ENCODE results near the gene GPR179.

GPR179 gene

DNA sequence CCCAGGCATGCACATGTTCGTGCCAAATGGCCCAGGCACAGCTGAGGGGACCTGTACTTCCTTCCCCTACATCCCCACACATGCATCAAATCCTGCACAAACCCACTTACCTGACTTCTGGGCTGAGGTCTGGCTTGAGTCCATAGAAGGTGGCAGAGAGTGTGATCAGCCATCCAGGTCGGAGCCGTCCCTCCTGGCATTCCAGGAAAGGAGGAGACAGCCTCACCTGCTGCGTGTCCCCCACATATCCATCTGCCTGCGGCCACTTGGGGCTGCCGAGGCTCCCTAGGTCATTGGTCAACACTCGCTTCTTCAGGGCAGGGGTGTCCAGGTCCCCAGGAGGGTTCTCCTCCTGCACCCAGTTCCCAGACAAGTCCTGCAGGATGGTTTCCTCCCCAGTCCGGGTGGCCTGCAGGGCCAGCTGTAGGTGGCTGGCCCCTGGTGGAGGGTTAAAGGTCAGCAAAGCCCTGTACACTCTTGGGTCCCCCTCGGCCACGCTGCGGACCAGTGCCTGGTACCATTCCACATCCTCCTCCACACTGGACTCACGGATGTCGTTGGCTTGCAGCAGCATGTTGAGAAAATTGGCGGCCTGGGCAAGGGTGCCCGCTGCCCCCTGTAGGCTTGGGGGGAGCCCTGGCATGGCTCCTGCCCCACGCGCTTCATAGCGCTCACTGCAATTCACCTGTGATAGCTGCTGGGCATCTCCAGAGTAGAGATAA lies 709 bp downstream of the GPR179 start:
- no peak for DNase-seq (ENCODE audit: low read depth)

DNA sequence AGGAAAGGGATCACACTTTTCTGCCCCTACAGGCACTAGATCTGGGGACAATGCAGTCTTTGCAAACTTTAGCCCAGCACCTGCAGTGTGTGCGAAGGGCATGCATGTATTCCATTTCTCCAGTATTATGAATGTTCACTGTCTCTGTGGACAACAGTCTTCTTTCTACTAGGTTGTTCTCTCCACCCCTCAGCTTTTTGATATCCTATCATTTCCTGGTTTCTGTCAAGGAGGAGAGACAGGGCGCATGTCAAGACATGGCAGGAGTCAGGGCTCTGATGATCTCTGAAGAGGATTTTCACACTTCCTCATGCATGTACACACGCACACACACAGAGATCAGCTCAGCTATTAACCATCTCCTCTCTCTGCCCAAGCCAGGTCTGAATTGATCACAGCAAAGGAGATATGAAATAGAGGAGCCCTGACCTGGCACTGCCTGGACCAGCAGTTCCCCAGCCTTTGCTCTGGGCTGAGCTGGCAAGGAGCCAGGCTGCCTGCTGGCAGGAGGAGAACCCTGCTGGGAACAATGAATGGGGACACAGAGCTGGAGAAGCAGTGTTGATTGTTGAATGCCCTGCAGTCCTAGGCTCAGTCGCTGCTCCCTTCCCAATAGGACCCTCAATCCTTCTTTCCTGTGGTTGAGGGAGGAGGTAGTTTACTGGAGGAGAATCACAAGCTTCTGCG lies 2.6 kb downstream of the GPR179 start:
- DNase-seq (ENCODE audit: low read depth) = no peak

DNA sequence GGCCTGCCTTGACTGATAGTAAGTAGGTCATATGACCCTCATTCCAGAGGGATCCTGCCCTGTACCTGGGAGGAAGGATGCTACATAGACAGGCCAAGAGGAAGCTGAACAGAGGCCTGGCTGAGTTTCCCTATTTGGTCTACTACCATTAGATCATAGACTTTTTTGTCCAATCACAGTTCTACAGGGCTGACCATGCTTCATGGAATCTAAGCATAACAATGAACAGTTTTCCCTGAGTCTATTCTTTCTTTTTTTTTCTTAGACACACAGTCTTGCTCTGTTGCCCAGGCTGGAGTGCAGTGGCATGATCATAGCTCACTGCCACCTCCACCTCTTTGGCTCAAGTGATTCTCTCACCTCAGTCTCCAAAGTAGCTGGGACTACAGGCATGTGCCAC lies 3.9 kb downstream of the GPR179 start:
- no peak for DNase-seq (ENCODE audit: low read depth)

DNA sequence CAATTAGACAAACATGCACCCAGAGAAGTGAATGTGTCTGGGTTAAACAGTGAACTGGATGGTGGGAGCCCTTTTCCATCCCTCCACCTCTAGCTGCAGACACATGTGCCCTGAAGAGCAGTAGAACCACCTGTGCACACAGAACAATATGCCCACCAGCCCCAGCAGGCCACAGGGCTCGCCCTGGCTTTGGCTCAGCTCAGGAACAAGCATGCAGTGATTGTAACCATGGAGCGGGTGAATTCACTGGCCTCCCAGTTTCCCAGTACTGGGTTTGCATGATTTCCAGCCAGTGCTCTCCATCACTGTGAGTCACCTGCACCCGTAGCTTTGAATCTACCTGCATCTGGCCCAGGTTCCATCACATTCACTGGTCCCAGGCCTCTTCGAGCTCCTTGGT lies 5.2 kb downstream of the GPR179 start:
- no peak for DNase-seq (ENCODE audit: low read depth)

DNA sequence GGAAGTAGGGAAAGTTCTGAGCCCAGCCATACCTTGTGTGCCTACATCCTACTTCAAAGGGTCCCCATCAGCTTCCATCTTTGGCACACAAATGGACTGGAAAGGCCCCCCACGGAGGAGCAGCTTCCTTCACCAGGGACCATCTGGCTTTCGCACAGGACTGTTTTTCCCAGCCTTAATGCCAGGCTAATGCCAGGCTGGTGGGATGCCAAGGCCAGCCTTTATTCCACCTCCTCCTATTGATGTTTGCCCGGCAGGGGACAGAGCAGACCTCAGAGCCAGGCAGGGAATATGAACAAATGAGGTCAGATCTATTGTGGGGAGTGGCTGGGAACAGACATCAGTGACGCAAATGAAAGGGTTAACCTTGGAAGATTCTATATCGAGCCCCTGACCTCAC lies 5.7 kb downstream of the GPR179 start:
- no peak for DNase-seq (ENCODE audit: low read depth)

DNA sequence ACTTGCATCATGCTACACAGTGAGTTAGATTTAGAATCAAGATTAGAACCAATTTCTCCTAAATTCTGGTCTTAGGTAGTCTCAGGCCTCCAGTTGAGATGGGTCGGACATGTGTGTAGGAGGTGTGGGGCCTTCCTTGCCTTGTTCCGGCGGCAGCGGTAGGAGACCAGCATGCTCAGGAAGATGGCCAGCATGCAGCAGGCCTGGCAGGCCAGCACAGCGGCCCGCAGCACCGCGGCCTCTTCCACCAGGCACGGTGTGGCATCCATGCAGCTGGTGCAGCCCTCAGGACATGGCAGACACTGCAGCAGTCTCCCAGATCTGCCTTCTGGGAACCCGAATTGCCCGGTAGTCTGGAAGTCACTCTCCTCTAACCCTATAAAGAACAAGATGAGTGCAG lies 6.9 kb downstream of the GPR179 start:
- no peak for DNase-seq (ENCODE audit: low read depth)

DNA sequence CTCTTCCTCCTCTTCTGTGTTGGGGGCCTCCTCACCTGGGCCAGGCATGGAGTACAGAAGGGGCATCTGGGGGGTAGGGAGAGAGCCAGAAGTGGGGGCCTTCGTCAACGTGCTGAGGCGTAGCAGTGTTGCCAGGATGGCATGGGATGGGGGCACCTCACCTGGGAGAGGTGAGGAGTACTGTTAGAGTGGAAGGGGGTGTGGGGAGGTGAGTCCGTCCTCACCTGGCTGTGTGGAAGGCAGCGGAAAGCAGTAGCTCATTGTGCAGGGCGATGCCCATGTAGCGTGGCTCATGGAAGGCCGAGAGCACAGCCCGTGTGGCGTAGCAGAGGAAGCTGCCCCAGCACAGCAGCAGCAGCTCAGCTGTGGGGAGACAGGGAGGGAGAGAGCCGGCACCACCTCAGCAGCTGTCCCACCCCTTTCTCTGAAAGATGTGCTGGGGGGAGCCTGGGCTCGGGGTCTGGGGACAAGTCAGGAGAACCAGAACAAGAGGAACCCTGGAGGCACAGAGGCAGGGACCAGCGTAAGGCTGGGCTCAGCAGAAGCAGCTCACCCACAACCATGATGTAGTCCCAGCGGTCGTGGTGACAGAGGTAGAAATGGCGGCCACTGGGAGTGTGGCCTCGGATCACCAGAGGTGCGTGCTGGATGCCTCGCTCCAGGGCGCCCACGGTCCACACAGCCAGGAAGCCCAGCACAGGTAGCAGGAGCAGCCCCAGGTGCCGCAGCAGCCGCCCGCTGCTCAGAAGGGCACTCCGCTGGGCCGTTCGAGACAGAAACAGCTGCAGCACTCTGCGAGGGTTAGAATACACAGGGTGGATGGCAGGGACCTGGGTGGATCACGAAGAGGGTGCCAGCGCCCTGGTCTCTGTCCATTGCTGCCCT lies 9.0 kb downstream of the GPR179 start:
- DNase-seq (ENCODE audit: low read depth) = no peak

DNA sequence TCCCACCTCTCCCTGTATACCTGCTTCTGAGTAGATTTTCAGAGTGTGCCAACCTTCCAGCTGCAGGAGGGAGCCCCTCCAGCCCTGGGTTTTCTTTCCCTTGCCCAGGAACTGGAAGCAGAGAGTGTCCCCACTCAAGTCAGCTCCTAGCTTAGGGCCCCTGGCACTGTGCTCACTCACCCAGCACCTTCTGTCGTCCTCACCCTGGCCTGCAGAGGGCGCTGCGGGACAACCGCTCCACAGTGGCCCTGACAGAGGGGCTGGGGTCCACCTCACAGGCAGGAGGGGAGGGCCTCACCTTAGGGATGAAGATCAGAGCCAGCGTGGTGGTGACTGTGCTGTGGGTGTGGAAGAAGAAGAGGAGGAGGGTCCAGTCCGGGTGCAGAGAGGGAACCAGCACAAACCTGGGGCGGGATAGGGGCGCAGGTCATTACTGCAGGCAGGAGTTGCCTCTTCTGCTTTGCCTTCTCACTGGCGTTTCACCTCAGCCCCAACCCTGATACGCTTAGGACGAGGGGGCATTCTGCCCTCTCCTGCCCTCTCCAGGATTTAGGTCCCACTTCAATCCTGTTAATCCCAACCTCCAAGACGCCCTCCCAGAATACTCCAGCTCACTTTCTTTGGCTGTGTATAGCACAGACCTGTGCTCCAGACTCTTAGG lies 10.0 kb downstream of the GPR179 start:
- no peak for DNase-seq (ENCODE audit: low read depth)

DNA sequence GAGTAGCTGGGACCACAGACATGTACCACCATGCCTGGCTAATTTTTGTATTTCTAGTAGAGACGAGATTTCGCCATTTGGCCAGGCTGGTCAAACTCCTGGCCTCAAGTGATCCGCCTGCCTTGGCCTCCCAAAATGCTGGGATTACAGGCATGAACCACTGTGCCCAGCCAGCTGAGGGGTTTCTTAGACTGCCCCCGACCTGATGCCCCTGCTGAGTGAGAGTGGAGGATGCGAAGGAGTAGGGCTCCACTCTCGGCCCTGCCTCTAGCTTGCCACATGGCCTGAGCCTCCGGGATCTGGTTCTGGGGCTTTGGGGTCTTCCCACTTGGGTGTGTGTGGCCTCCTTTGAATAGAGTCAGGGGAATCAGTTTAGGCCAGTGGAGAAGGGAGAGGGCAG lies 11.0 kb downstream of the GPR179 start:
- DNase-seq (ENCODE audit: low read depth) = no peak

DNA sequence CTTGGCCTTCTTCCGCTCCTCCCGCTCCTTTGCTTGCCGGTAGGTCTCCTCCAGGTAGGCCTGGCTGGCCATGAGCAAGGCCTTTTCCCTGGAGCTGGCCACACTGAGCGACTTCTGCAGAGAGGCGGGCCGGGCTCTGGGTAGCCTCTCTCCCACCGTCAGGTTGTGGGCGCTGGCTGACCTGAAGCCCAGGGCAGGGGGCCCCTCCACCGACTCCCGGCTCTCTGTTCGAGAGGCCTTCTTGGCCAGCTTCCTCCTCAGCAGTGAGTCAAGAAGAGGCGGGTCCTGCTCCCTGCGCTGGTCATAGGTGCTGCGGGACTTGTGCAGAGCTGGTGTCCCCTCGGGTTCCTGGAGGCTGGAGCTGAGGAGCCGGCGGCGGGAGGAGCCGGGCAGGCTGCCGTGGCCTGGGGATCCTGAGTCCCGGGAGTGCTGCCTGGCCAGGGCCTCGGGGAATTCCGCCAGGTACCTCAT lies 12.8 kb downstream of the GPR179 start:
- DNase-seq (ENCODE audit: low read depth) = no peak

DNA sequence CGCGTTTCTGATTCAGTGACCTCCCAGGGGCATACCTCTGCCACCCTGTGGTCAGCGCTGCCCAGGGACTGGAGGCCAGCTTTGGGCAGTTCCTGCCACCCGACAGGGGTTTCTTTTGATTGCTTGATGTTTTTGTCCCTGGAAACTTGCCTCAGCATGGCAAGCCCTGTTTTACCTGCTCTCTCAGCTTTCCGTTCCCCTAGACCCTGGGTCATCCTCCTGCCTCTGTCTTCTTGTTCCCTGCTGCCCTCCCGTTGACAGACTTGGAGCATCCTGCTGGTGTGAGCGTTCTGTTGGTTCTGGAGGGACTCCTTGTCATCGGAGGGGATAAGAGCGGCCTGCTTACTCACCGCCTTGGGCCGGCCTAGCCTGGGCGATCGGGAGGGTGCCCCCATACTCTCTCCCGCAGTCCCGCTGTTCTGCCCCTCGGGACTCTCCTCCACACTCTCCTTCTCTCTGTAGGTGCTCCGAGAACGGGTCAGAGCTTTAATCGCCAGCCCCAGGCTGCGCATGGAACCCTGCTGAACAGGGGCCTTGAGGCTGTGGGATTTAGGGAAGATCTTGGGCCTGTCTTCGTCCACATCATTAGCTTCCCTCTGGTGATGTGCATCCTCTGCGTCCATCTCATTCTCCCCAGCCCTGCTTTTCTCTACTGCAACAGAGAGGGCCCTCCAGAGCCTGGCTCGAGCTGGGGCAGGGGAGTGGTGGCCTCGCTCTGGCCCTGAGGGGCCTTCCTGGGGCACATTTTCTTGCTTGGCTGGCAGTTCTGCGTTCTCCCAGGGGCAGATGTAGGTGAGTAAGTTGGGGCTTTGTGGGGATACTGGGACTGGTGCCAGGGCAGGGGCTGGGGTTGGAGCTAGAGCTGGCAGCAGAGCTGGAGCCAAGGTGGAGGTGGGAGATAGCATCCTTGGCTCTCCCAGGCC lies 13.7 kb downstream of the GPR179 start:
- DNase-seq (ENCODE audit: low read depth) = no peak

DNA sequence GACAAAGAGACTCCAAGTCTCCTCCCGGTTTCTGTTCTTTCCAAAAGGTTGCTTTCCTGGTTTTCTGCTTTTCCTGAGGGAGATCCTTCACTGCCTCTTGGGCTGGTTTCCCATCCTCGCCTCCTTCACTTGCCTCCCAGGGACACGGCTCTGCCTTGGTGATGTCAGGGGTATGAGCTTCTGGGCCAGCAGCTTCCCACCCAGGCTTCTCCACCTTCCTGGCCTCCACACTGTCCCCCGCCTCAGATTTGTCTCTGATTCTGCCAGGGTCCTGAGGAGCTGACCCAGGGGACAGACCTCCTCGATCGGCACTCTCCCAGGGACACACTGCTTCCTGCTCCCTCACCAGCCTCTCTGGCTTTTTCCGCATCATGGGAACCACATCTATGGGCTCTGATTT lies 14.5 kb downstream of the GPR179 start:
- DNase-seq (ENCODE audit: low read depth) = no peak

DNA sequence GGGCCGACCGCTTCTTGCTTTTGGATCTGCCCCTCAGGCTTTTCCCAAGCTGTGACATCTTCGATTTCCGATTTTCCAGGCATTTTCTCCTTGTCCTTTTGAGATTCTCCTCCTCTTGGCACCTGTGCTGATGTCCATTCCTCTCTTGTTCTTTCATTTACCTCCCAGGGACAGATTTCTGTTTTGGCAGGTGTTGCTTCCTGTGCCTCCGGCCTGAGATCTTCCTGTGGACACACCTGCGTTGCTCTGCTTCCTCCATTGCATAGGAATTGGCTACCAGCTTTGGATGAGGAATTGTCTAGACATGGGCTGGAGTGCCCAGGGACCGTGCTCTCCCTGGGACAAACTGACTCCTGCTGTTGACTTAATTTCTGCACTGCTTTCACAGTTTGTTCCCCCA lies 15.1 kb downstream of the GPR179 start:
- no peak for DNase-seq (ENCODE audit: low read depth)

DNA sequence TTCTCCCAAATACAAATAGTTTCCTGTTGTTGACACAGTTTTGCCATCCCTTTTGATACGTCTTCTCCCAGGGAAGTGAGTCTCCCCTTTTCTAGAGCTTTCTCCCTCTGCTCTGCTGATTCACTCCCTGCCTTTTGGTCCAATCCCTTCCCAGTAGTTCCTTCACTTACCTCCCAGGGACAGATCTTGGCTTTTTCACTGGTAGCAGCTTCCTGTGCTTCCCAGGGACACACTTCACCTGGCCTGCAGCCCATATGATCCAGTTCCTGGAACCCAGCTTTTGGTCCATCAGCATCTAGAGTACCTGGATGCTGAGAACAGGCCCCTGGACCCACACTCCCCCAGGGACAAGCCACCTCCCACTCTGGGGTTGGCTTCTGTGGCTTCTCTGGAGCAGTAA lies 15.8 kb downstream of the GPR179 start:
- no peak for DNase-seq (ENCODE audit: low read depth)

DNA sequence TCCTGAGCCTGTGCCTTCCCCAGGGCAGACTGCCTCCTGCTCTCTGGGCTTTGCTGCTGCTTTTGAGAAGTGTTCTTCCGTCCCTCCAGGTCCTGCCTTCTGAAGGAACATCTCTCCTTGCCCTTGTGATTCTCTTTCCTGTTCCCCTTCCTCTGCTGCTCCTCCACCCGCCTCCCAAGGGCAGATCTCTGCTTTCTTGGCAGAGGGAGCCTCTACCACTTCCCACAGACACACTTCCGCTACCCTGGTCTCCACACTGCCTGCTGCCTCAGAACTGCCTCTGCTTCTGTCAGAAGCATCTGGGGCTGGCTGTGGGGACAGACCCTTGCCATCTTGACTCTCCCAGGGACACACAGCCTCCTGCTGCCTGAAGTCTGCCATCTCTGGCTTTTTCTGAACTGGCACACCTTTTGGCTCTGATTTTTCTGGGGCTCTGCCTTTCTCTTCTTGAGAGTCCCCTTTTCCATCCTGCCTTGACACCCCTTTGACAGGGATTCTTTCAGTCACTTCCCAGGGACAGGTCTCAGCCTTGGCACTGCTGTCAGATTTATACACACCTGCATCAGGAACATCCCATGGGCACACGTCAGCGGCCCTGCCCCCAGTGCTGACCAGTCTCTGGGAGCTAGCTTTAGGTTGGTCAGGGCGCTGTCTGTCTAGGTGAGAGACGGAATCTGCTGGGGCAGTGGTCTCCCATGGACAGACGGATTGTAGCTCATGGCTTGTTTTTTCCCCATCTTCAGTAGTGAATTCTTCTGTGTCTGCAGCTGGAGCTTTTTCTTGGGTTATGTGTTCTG lies 16.6 kb downstream of the GPR179 start:
- no peak for DNase-seq (ENCODE audit: low read depth)

DNA sequence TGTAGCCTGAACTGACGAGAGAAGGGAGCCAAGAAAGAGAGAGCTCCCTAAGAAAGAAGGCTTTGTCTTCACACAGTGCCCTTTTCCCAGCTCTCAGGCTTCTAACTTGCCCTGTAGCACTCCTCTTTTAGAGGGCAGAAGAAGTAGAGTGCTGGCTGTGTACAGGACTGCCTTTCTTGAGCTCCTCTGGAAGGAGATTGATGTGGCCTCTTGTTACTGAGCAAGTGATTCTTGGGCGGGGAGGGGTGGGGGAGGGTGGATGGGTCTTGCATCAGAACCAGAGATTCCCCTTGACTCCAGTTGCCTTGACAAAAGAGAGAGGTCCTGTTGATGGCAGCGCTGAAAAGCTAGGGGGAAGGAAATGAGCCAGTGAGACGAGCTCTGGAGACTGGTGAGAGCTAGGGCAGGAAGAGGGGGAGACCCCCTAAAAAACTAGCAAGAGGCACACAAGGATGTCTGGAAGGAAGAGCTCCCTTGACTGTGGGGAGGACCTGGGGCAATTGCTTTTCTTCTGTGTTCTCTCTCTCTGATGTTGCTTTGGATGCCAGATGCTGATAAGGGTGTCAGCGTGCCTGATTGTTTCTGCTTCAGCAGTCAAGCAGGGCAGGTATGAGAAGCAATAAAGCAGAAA lies 18.4 kb downstream of the GPR179 start:
- DNase-seq (ENCODE audit: low read depth) = no peak

DNA sequence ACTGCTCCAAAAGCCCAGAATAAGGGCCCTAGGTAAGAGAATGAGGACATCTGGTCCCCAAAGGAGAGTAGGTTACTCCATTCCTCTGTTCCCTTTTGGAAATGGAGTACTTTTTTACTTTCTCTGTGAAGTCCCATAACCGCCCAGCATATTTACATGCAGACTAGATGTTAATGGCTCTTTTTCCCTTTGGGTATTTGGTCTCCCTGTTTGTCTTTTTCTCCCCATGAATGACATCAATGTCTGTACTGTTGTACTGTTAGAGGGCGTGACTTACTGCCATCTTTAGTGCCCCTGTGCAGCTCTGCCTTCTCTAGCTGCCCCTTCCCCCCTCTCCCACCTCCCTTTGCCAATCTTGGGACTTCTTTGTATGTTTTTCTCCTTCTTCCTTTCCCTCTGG lies 19.0 kb downstream of the GPR179 start:
- DNase-seq (ENCODE audit: low read depth) = no peak

DNA sequence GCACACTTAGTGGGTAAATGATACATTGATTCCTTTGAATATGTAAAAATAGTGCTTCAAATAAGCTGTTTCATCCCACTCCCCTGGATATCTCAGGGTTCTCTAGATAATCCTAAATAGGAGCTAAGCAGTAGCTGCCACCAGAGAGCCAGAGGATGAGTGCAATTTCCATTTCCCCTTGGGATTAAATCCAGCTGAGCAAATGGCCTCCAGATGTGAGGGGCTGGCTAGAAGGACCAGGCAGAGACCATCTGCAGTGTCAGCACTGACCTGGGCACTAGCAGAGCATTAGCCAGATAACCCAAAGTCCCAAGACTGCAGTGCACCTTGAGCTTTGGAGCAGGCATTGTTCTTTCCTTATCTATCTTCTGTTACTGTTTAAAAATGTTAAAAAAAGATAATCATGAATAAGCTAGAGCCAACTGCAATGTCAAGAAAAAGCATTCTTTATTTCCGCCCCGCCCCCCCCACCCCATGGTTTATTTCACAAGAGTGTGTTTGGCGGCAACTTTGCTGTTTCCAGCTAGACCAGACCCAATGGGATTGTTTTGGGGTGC lies 19.5 kb downstream of the GPR179 start:
- DNase-seq (ENCODE audit: low read depth) = no peak

DNA sequence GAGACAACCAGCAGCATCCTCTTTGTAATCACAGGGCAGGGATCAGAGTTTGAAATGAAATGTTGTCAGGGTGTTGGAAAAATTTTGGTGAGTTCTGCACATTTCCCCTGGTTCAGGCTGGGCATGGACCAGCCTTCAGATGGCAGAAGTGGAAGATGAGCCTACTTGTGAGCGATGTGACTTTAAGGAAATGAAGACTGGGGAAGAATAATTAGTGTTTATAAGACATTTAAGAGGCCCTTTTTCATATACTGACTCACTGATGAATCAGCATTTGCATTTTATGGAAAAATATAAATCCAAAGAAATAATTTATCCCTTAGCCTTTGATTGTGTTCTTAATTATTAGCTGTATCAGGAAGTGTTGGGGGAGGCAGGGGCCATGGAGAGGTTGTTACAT lies 20.9 kb downstream of the GPR179 start:
- no peak for DNase-seq (ENCODE audit: low read depth)
